OCI-LY7 (cell line): ENCODE results near the gene ARHGAP21.

Experiments
- EZH2phosphoT487 ChIP-seq: fragments of 200-600 bp; sonication (generic); IDR thresholded peaks from 2 replicates; pipeline ENCODE4 v1.6.1; 2018; ENCODE audit warnings: low read depth, borderline replicate concordance, mild to moderate bottlenecking, mixed run types, antibody characterized with exemption, low read length, moderate library complexity, mixed read lengths
- TF ChIP-seq, protein P1 (sequence below): fragments of 200-600 bp; sonication (generic); conservative IDR thresholded peaks from 2 replicates; pipeline ENCODE4 v1.5.1; 2014; ENCODE audit warnings: mild to moderate bottlenecking, antibody characterized with exemption, low read length, moderate library complexity, mixed read lengths

DNA sequence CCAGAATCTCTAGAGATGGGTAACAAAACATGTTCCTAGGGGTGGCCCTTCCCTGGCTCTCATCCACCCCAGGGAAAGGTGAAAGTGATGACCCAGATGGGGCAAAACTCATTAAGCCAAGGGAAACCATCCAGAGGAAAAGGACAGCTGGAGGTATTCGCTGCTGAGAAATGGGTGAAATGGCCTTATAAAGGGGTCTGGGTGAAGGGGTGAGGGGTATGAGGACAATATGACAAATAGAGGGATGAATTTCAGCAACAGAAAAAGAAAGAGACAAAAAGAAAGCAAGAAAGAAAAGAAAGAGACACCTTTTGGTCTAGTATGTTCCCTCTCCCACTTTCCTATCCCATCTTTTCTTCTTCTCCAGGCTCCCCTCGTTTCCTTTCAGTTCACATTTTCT, 26.6 kb downstream of the ARHGAP21 start:
- TF ChIP-seq, protein P1, sequence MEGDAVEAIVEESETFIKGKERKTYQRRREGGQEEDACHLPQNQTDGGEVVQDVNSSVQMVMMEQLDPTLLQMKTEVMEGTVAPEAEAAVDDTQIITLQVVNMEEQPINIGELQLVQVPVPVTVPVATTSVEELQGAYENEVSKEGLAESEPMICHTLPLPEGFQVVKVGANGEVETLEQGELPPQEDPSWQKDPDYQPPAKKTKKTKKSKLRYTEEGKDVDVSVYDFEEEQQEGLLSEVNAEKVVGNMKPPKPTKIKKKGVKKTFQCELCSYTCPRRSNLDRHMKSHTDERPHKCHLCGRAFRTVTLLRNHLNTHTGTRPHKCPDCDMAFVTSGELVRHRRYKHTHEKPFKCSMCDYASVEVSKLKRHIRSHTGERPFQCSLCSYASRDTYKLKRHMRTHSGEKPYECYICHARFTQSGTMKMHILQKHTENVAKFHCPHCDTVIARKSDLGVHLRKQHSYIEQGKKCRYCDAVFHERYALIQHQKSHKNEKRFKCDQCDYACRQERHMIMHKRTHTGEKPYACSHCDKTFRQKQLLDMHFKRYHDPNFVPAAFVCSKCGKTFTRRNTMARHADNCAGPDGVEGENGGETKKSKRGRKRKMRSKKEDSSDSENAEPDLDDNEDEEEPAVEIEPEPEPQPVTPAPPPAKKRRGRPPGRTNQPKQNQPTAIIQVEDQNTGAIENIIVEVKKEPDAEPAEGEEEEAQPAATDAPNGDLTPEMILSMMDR, result no peak
- TF ChIP-seq EZH2phosphoT487, result no peak
